Caco-2 (cell line): ENCODE results near the gene VPS18. TPM values are rescaled to one million over a fixed set of nuclear protein-coding genes. Genes with fewer than 3 reads are reported as not detected.

ENCODE experiments used
- BruUV-seq: library from RNA; stranded (reverse); fragments of 400-500 nt; replicated peaks from 2 replicates; lab custom pipeline; 2021; lab: Mats Ljungman, UMichigan
- CTCF ChIA-PET: fragments of 300-600 bp; sonication (Branson Sonifier 250); formaldehyde crosslinking; loops from one replicate; lab custom pipeline; 2022; ENCODE audit warnings: antibody characterized with exemption; lab: Charles Lee
- POLR2A ChIA-PET: fragments of 300-600 bp; sonication (Branson Sonifier 250); formaldehyde crosslinking; loops from one replicate; lab custom pipeline; 2022; ENCODE audit warnings: antibody characterized with exemption; lab: Charles Lee
- DNase-seq, 2 experiments: peaks; one replicate each; pipeline versions ENCODE4 v3.0.0 to v3.0.0-alpha.2; 2020 to 2022
- H3K27me3 ChIP-seq: replicated peaks from 2 replicates; pipeline ENCODE4 v1.6.0; 2011; ENCODE audit warnings: low read length; ENCODE audit not compliant: control insufficient read depth, insufficient read depth
- H3K36me3 ChIP-seq: 2 replicates; pipeline ENCODE4 v1.5.1; 2011; ENCODE audit warnings: low read length; ENCODE audit not compliant: control insufficient read depth, insufficient read depth
- H3K4me1 ChIP-seq: fragments of 250-450 bp; sonication (Bioruptor Pico); 2 replicates; pipeline ENCODE4 v1.5.1; 2020; ENCODE audit warnings: mild to moderate bottlenecking
- H3K4me3 ChIP-seq: 2 replicates; pipeline ENCODE4 v1.5.1; 2011; ENCODE audit warnings: low read depth, mild to moderate bottlenecking, control low read depth, low read length
- H3K9me3 ChIP-seq: fragments of 250-450 bp; sonication (Bioruptor Pico); 2 replicates; pipeline ENCODE4 v1.5.1; 2020; ENCODE audit warnings: mild to moderate bottlenecking, moderate library complexity
- H3K27ac Mint-ChIP-seq: one replicate; pipeline ENCODE4 v1.8.0; 2022; ENCODE audit warnings: mixed read lengths; ENCODE audit not compliant: unreplicated experiment
- H3K27me3 Mint-ChIP-seq: one replicate; pipeline ENCODE4 v1.8.0; 2022; ENCODE audit warnings: mixed read lengths; ENCODE audit not compliant: insufficient read depth, unreplicated experiment
- H3K36me3 Mint-ChIP-seq: one replicate; pipeline ENCODE4 v1.8.0; 2022; ENCODE audit warnings: mild to moderate bottlenecking, mixed read lengths; ENCODE audit not compliant: insufficient read depth, unreplicated experiment
- H3K4me1 Mint-ChIP-seq: one replicate; pipeline ENCODE4 v1.8.0; 2022; ENCODE audit warnings: low read depth, mixed read lengths; ENCODE audit not compliant: unreplicated experiment
- H3K4me3 Mint-ChIP-seq: one replicate; pipeline ENCODE4 v1.8.0; 2022; ENCODE audit warnings: mild to moderate bottlenecking, moderate library complexity, mixed read lengths; ENCODE audit not compliant: unreplicated experiment
- H3K9me3 Mint-ChIP-seq: one replicate; pipeline ENCODE4 v1.8.0; 2022; ENCODE audit warnings: mixed read lengths; ENCODE audit not compliant: unreplicated experiment
- CTCF ChIP-seq, 2 experiments: fragments of 200-600 bp in 1 of 2; IDR thresholded peaks; 1 replicate in 1 of 2; 2 replicates in 1 of 2; pipeline versions ENCODE4 v1.5.1 to v1.8.0; 2011 to 2022; ENCODE audit warnings: antibody characterized with exemption in 1 of 2, control low read depth in 1 of 2, inconsistent platforms in 1 of 2, low read depth in 1 of 2, low read length in 1 of 2, mild to moderate bottlenecking in 1 of 2, moderate library complexity in 1 of 2; ENCODE audit not compliant: insufficient read depth in 1 of 2, severe bottlenecking in 1 of 2, unreplicated experiment in 1 of 2
- intact Hi-C: fragments of 100-400 bp; cut with micrococcal nuclease; formaldehyde crosslinking; loops from one replicate; pipeline ENCODE4 v1.10.0; 2022; ENCODE audit not compliant: unreplicated experiment
- total RNA-seq: library from RNA; stranded (reverse); gene quantifications from 2 replicates; pipeline ENCODE4 v1.2.3, GENCODE V29; 2022

VPS18 gene
- total RNA-seq, 1 experiment from 2014 or later: 29.3 TPM

- CTCF ChIA-PET: interaction anchor here (0.6 to 6.8 kb wide), 21 partner anchors 10 to 242 kb away, joined by 3 to 133 read pairs (median 6); partner anchors contain the start of genes DNAJC17, GCHFR, INO80 and RAD51
- Mint-ChIP-seq H3K27ac (peak within 1 kb of the TSS; percentile 64), H3K36me3 (no peaks in the 10 kb centered on the region), H3K27me3 (no peaks in the 10 kb centered on the region), H3K9me3 (no peaks in the 10 kb centered on the region), H3K4me1 (peaks cover 8% of the 10 kb centered on the region), H3K4me3 (peak within 1 kb of the TSS; percentile 68)
- TF ChIP-seq CTCF (IDR thresholded peaks at IDR 0.05; ENCODE audit: insufficient read depth in 1 of 2, low read depth in 1 of 2, low read length in 1 of 2, severe bottlenecking in 1 of 2, unreplicated experiment in 1 of 2): peak in 1 of 2 experiments; percentile 59
- intact Hi-C loops: loop anchor here (1.0 kb wide), 1 partner anchor 20 kb away; the partner anchor contains the start of gene VPS18
- Histone ChIP-seq H3K4me1 (peaks cover 15% of the 10 kb centered on the region), H3K9me3 (no peaks in the 10 kb centered on the region), H3K36me3 (no peaks in the 10 kb centered on the region), H3K4me3 (peak within 1 kb of the TSS; percentile 88), H3K27me3 (no peaks in the 10 kb centered on the region)
- BruUV-seq: TSS peak; percentile 22
- peak; percentile 90 to 92 for DNase-seq
- POLR2A ChIA-PET: interaction anchor here (0.6 to 1.7 kb wide), 17 partner anchors 12 to 309 kb away, joined by 3 to 17 read pairs (median 4); partner anchors contain the start of genes CCDC32, RAD51, SPINT1 and VPS18
These were observed 20.3 kb upstream of the VPS18 start, which contains the start of gene RHOV for GRCh38 chr15:40873694-40874561. RHOV (minus strand) TSS chr15:40874234; CDS start chr15:40874139, 95 bp downstream.

DNA sequence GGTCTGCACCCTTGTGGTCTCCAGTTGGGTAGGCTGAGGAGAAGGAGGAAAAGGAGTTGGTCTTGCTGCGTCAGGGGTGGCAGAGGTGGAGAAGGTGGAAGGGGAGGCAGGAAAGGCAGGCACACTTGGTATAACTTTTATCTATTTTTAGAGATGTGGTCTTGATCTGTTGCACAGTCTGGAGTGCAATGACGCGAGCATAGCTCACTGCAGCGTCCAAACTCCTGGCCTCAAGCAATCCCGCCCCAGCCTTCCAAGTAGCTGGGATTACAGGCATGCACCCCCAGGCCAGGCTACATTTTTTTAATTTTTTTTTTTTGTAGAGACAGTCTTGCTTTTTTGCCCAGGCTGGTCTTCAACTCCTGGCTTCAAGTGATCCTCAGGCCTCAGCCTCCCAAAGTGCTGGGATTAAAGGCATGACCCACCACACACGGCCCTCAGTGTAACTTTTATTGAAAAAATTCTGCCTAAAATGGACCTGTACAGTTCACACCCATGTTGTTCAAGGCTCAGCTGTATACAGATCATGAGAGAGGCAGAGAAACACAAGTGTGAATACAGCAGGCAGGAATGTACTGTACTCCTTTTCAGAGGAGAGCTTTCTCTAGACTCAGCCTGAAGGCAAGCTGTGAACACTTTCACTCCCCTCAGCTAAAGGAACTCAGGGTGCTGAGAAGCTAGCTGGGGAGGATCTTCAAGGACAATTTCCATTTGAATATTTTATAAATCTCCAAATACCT lies 18.1 kb upstream of the VPS18 start:
- TF ChIP-seq CTCF (IDR thresholded peaks at IDR 0.05; ENCODE audit: insufficient read depth in 1 of 2, low read depth in 1 of 2, low read length in 1 of 2, severe bottlenecking in 1 of 2, unreplicated experiment in 1 of 2): no peak
- intact Hi-C loops: no loop called here
- Mint-ChIP-seq H3K27ac (no peak overlapping the region), H3K9me3 (no peaks in the 10 kb centered on the region), H3K36me3 (no peaks in the 10 kb centered on the region), H3K4me3 (no peak overlapping the region), H3K4me1 (peaks cover 8% of the 10 kb centered on the region), H3K27me3 (no peaks in the 10 kb centered on the region)
- H3K4me1 ChIP-seq: peaks cover 15% of the 10 kb centered on the region
- ChIA-PET CTCF (interaction anchor here (1.4 kb wide), 1 partner anchor 16 kb away, joined by 4 read pairs; no protein-coding TSS in a partner anchor), POLR2A (interaction anchor here (0.6 kb wide), 1 partner anchor 161 kb away, joined by 3 read pairs; no protein-coding TSS in a partner anchor)
- H3K9me3 ChIP-seq: no peaks in the 10 kb centered on the region
- no TSS peak for BruUV-seq
- no peak overlapping the region for H3K4me3 ChIP-seq
- no peaks in the 10 kb centered on the region for H3K27me3 ChIP-seq
- no peak for DNase-seq
- H3K36me3 ChIP-seq: no peaks in the 10 kb centered on the region

DNA sequence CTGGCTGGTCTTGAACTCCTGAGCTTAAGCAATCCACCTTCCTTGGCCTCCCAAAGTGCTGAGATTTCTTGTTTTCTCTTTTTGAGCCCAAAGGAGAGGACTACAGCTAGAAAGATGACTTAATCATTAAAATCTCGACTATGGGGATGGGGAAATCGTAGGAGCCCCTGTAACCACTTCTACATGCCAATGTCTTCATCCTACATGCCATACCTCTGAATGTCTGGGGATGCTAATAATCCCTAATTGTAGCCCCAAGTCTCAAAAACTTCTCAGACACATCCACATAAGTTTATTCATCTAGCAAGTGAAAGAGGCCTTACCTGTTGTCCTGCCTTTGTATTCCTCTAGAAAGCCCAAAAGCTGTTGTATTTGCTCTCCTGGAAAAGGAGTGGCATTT lies 16.6 kb upstream of the VPS18 start:
- Histone ChIP-seq H3K9me3 (no peaks in the 10 kb centered on the region; the same call in 1 of the 2 replicates), H3K4me3 (no peak overlapping the region), H3K27me3 (no peaks in the 10 kb centered on the region), H3K36me3 (no peaks in the 10 kb centered on the region), H3K4me1 (peaks cover 8% of the 10 kb centered on the region)
- no peak for DNase-seq
- POLR2A ChIA-PET: no interaction called here
- no peak overlapping the region for H3K4me3 Mint-ChIP-seq
- BruUV-seq: no TSS peak
- H3K9me3 Mint-ChIP-seq: no peaks in the 10 kb centered on the region
- H3K27ac Mint-ChIP-seq: no peak overlapping the region
- no peaks in the 10 kb centered on the region for H3K27me3 Mint-ChIP-seq
- intact Hi-C loops: no loop called here
- no peaks in the 10 kb centered on the region for H3K36me3 Mint-ChIP-seq
- TF ChIP-seq CTCF (IDR thresholded peaks at IDR 0.05; ENCODE audit: insufficient read depth in 1 of 2, low read depth in 1 of 2, low read length in 1 of 2, severe bottlenecking in 1 of 2, unreplicated experiment in 1 of 2): no peak
- CTCF ChIA-PET: interaction anchor here (0.6 to 2.0 kb wide), 2 partner anchors 21 to 294 kb away, joined by 4 to 7 read pairs; no protein-coding TSS in a partner anchor
- peaks cover under 1% of the 10 kb centered on the region for H3K4me1 Mint-ChIP-seq
